GM18870 (cell line): Measurements from ENCODE around the gene ATXN7.

Experiments used
- ATAC-seq: cut with Tn5 transposase; IDR thresholded peaks from one replicate; pipeline ENCODE4 v1.9.1; 2021; ENCODE audit warnings: moderate library complexity; ENCODE audit not compliant: unreplicated experiment

Gene ATXN7

GRCh38 chr3:63864008-63864964 lies 619 bp downstream of the ATXN7 start:
- ATAC-seq, result no peak

- no peak for ATAC-seq
Measured at GRCh38 chr3:63864965-63865327, 1.3 kb downstream of the ATXN7 start.

- ATAC-seq, result no peak
Measured at GRCh38 chr3:63867225-63867624, 3.6 kb downstream of the ATXN7 start.

GRCh38 chr3:63869940-63870614 lies 6.4 kb downstream of the ATXN7 start:
- no peak for ATAC-seq

GRCh38 chr3:63870615-63871005 lies 6.9 kb downstream of the ATXN7 start:
- no peak for ATAC-seq

- no peak for ATAC-seq
Measured at GRCh38 chr3:63872135-63872924, 8.7 kb downstream of the ATXN7 start.

- ATAC-seq, result no peak
Measured at GRCh38 chr3:63874769-63875168, 11.1 kb downstream of the ATXN7 start.

GRCh38 chr3:63875510-63875909 lies 11.8 kb downstream of the ATXN7 start:
- ATAC-seq, result no peak

- no peak for ATAC-seq
Measured at GRCh38 chr3:63876260-63876659, 12.6 kb downstream of the ATXN7 start.

GRCh38 chr3:63877737-63878393 lies 14.2 kb downstream of the ATXN7 start:
- no peak for ATAC-seq

- ATAC-seq, result no peak
Measured at GRCh38 chr3:63878394-63879060, 14.9 kb downstream of the ATXN7 start.

GRCh38 chr3:63880653-63881052 lies 17.0 kb downstream of the ATXN7 start:
- ATAC-seq, result no peak

GRCh38 chr3:63886858-63887257 lies 23.2 kb downstream of the ATXN7 start:
- ATAC-seq, result no peak

GRCh38 chr3:63891518-63891917 lies 27.9 kb downstream of the ATXN7 start:
- no peak for ATAC-seq

GRCh38 chr3:63892773-63893352 lies 29.2 kb downstream of the ATXN7 start:
- ATAC-seq, result no peak

- ATAC-seq, result no peak
Measured at GRCh38 chr3:63895422-63896189, 31.9 kb downstream of the ATXN7 start.

- ATAC-seq, result peak; percentile 71
Measured at GRCh38 chr3:63896332-63897030, 32.8 kb downstream of the ATXN7 start.

GRCh38 chr3:63900010-63900409 lies 36.3 kb downstream of the ATXN7 start:
- ATAC-seq, result no peak

- no peak for ATAC-seq
Measured at GRCh38 chr3:63900459-63900858, 36.8 kb downstream of the ATXN7 start.
